ENCODE data around the gene BCAS3. TPM values are rescaled to one million over a fixed set of nuclear protein-coding genes. Genes with fewer than 3 reads are reported as not detected.

The BCAS3 gene
- total RNA-seq, 1 donor from 2014 or later = 44.8 TPM

DNA sequence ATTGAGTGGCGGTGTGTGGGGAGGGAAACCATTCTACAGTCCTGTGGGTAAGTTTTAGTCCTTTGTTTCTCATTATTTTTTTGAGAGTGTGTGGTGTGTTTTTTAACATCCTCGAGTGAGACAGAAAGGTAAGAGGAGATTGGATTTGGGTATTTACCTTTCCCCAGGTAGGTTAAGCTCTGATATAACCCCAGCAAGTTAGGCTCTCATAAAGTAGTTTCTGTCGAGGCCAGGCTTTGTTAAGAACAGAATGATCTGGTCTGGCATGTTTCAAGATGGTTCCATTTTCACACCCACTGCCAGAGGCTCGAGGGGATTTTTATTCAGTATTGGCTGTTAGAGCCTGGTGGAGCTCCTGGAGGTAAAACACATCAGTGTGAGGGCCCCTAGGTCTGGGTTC, 62.9 kb downstream of the BCAS3 start:
- no peaks in the 10 kb centered on the region for H3K36me3 Mint-ChIP-seq (ENCODE audit: unreplicated experiment)
- H3K27ac Mint-ChIP-seq (ENCODE audit: unreplicated experiment) = no peak overlapping the region
- no peaks in the 10 kb centered on the region for H3K9me3 Mint-ChIP-seq (ENCODE audit: unreplicated experiment)
- peaks cover 3% of the 10 kb centered on the region for H3K4me1 Mint-ChIP-seq (ENCODE audit: low read depth, unreplicated experiment)
- no peak for DNase-seq
- H3K4me3 Mint-ChIP-seq (ENCODE audit: unreplicated experiment) = no peak overlapping the region
- TF ChIP-seq, protein P1, sequence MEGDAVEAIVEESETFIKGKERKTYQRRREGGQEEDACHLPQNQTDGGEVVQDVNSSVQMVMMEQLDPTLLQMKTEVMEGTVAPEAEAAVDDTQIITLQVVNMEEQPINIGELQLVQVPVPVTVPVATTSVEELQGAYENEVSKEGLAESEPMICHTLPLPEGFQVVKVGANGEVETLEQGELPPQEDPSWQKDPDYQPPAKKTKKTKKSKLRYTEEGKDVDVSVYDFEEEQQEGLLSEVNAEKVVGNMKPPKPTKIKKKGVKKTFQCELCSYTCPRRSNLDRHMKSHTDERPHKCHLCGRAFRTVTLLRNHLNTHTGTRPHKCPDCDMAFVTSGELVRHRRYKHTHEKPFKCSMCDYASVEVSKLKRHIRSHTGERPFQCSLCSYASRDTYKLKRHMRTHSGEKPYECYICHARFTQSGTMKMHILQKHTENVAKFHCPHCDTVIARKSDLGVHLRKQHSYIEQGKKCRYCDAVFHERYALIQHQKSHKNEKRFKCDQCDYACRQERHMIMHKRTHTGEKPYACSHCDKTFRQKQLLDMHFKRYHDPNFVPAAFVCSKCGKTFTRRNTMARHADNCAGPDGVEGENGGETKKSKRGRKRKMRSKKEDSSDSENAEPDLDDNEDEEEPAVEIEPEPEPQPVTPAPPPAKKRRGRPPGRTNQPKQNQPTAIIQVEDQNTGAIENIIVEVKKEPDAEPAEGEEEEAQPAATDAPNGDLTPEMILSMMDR (IDR thresholded peaks at IDR 0.05; ENCODE audit: partially characterized antibody, unreplicated experiment) = no peak
- H3K27me3 Mint-ChIP-seq (ENCODE audit: unreplicated experiment) = no peaks in the 10 kb centered on the region

GRCh38 chr17:60741031-60741430, 63.4 kb downstream of the BCAS3 start:
- no peaks in the 10 kb centered on the region for H3K9me3 Mint-ChIP-seq (ENCODE audit: unreplicated experiment)
- H3K4me1 Mint-ChIP-seq (ENCODE audit: low read depth, unreplicated experiment) = peaks cover 3% of the 10 kb centered on the region
- H3K36me3 Mint-ChIP-seq (ENCODE audit: unreplicated experiment) = no peaks in the 10 kb centered on the region
- no peaks in the 10 kb centered on the region for H3K27me3 Mint-ChIP-seq (ENCODE audit: unreplicated experiment)
- no peak for DNase-seq
- TF ChIP-seq, protein P1 (IDR thresholded peaks at IDR 0.05; ENCODE audit: partially characterized antibody, unreplicated experiment) = no peak
- H3K4me3 Mint-ChIP-seq (ENCODE audit: unreplicated experiment) = no peak overlapping the region
- no peak overlapping the region for H3K27ac Mint-ChIP-seq (ENCODE audit: unreplicated experiment)

GRCh38 chr17:60743282-60743681, 65.6 kb downstream of the BCAS3 start:
- TF ChIP-seq, protein P1 (IDR thresholded peaks at IDR 0.05; ENCODE audit: partially characterized antibody, unreplicated experiment) = no peak
- H3K4me1 Mint-ChIP-seq (ENCODE audit: low read depth, unreplicated experiment) = peaks cover 3% of the 10 kb centered on the region
- no peak overlapping the region for H3K27ac Mint-ChIP-seq (ENCODE audit: unreplicated experiment)

GRCh38 chr17:60743799-60744198, 66.1 kb downstream of the BCAS3 start:
- DNase-seq = no peak
- H3K4me1 Mint-ChIP-seq (ENCODE audit: low read depth, unreplicated experiment) = peaks cover 3% of the 10 kb centered on the region
- H3K36me3 Mint-ChIP-seq (ENCODE audit: unreplicated experiment) = no peaks in the 10 kb centered on the region
- no peaks in the 10 kb centered on the region for H3K27me3 Mint-ChIP-seq (ENCODE audit: unreplicated experiment)
- H3K9me3 Mint-ChIP-seq (ENCODE audit: unreplicated experiment) = no peaks in the 10 kb centered on the region
- TF ChIP-seq, protein P1 (IDR thresholded peaks at IDR 0.05; ENCODE audit: partially characterized antibody, unreplicated experiment) = no peak
- no peak overlapping the region for H3K4me3 Mint-ChIP-seq (ENCODE audit: unreplicated experiment)
- H3K27ac Mint-ChIP-seq (ENCODE audit: unreplicated experiment) = no peak overlapping the region

More at GRCh38 chr17:60743282-60743681, 65.6 kb downstream of the BCAS3 start:
- Mint-ChIP-seq H3K27me3 (ENCODE audit: unreplicated experiment) (no peaks in the 10 kb centered on the region), H3K9me3 (ENCODE audit: unreplicated experiment) (no peaks in the 10 kb centered on the region), H3K36me3 (ENCODE audit: unreplicated experiment) (no peaks in the 10 kb centered on the region), H3K4me3 (ENCODE audit: unreplicated experiment) (no peak overlapping the region)
- DNase-seq = no peak

DNA sequence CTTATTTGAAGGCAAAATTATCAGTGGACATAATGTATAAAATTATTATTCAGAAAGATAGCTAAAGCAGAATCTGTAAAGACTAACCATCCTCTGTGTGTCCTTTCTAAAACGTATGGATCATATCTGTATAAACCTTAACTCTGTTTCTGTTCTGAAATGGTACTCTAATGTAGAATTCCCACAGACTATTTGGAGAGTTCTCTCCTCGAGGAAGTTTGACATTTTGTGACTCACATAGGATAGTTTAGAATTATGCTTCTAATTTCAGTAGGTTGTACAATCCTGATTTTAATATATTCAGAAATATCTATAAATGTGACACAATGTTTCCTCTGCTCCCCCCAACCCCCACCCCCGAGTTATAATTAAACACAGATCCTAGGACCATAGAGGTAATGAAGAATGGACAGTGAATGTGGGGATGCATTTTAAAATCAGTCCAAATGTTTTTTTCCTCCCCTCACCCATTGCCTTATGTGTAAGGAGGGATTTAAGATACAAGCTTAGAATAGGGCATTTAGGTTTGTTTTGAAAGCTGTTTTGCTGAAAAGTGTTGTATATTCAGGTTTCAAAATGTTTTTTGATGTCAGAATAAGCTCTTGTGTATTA, 66.8 kb downstream of the BCAS3 start:
- peaks cover 3% of the 10 kb centered on the region for H3K4me1 Mint-ChIP-seq (ENCODE audit: low read depth, unreplicated experiment)
- no peaks in the 10 kb centered on the region for H3K27me3 Mint-ChIP-seq (ENCODE audit: unreplicated experiment)
- H3K27ac Mint-ChIP-seq (ENCODE audit: unreplicated experiment) = no peak overlapping the region
- DNase-seq = no peak
- no peaks in the 10 kb centered on the region for H3K36me3 Mint-ChIP-seq (ENCODE audit: unreplicated experiment)
- H3K9me3 Mint-ChIP-seq (ENCODE audit: unreplicated experiment) = no peaks in the 10 kb centered on the region
- TF ChIP-seq, protein P1 (IDR thresholded peaks at IDR 0.05; ENCODE audit: partially characterized antibody, unreplicated experiment) = no peak
- no peak overlapping the region for H3K4me3 Mint-ChIP-seq (ENCODE audit: unreplicated experiment)

All from glutamatergic neuron (in vitro differentiated cells).